H54 (cell line): Measurements from ENCODE around the gene DHRS11.
A peak's percentile ranks its signal among the peaks of the same experiment; 100 is the strongest.
"Not testable (repeated sequence)": the region's sequence is repeated elsewhere in the genome, so short reads cannot be mapped to it uniquely, and the experiment has no call there.

Experiments
- DNase-seq: peaks from one replicate; pipeline ENCODE4 v3.0.0; 2011; ENCODE audit warnings: low spot score, mixed read lengths; ENCODE audit not compliant: insufficient read length
- FAIRE-seq: peaks from 3 replicates; lab custom pipeline; 2011; peaks lifted over from hg19 to GRCh38; lab: Jason Lieb, UNC
- POLR2A ChIP-seq: IDR thresholded peaks from 2 replicates; pipeline ENCODE4 v1.6.1; 2011; ENCODE audit warnings: low read depth, mild to moderate bottlenecking, low read length

The DHRS11 gene

DNA sequence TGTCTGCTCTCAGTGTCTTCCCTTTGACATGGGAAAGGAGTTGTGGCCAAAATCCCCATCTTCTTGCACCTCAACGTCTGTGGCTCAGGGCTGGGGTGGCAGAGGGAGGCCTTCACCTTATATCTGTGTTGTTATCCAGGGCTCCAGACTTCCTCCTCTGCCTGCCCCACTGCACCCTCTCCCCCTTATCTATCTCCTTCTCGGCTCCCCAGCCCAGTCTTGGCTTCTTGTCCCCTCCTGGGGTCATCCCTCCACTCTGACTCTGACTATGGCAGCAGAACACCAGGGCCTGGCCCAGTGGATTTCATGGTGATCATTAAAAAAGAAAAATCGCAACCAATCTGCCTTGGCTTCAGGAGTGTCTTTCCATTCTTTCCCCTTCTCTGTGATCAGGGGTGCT, 8.8 kb downstream of the DHRS11 start:
- no peak for TF ChIP-seq POLR2A
- FAIRE-seq (no peak), DNase-seq (no peak)

DNA sequence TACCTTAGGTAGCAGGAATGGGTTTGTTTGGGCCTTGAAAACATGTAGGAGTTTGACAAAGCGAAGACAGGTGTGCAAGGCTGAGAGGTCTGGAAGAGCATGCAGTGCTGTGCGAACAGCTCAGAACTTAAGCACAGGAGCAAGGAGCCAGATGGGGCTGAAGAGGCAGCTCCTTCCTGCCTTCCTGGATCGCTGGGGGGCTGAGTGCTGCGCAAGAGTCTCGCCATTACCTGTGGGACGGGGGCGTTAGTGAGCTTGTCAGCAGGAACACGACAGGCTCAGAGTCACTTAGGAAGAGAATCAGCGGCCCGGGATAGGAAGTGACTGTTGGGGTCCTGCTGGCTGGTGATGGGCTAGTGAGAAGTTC, 9.2 kb downstream of the DHRS11 start:
- DNase-seq, result no peak
- FAIRE-seq, result no peak

DNA sequence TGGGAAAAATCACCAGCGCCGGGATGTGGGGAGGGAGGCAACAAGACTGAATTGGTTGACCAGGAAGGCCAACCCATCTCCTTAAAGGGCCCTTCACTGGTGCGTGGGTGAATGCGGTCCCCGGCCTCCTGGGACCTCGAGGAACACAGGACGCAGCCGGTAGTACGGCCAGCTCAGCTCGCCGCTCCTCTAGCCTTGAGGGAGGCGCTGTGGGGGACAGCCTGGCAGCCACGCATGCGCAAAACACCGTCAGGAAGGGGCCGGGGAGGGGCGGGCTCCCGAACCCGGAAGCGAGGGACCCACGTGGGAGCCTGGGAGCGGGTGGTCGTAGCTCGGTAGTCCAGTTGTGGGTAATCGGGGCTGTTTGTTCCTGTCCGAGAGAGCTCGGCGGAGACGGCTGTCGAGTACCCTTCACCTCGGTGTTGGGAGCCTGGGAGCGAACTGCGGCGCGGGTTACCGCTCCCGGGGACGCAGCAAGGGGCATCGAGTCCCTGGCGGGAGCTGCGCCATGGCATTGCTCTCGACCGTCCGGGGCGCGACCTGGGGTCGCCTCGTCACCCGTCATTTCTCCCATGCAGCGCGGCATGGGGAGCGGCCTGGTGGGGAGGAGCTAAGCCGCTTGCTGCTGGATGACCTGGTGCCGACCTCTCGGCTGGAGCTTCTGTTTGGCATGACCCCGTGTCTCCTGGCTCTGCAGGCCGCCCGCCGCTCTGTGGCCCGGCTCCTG, 9.8 kb downstream of the DHRS11 start, which contains the start of gene MRM1:
Gene MRM1 (plus strand): TSS at position 281 of the 727 bp plus-strand sequence. CDS start 228 bp downstream, at position 509.
- FAIRE-seq (no peak), DNase-seq (peak; percentile 87)
- peak; percentile 93 for TF ChIP-seq POLR2A

More for the DNA sequence above, 9.2 kb downstream of the DHRS11 start:
- TF ChIP-seq POLR2A, result no peak

DNA sequence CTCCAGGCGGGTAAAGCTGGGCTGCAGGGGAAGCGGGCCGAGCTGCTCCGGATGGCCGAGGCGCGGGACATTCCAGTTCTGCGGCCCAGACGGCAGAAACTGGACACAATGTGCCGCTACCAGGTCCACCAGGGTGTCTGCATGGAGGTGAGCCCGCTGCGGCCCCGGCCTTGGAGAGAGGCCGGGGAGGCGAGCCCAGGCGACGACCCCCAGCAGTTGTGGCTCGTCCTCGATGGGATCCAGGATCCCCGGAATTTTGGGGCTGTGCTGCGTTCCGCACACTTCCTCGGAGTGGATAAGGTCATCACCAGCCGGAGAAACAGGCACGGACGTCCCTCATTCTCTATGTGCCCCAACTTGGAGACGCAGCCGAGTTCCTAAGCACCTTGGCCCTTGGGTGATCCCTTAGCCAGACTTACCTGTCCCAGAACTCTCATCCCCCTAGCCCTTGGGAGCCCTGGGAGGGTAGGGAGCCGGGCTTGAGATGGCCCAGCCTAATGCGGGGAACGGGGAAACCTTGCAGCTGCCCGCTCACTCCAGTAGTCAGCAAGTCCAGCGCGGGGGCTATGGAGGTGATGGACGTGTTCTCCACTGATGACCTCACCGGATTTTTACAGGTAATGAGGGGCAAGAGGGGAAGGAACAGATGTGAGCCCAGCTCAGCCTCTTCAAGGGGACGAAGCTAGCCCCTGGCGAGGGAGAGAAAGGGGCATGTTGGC, 10.5 kb downstream of the DHRS11 start:
- TF ChIP-seq POLR2A, result no peak
- DNase-seq (no peak), FAIRE-seq (no peak)

DNA sequence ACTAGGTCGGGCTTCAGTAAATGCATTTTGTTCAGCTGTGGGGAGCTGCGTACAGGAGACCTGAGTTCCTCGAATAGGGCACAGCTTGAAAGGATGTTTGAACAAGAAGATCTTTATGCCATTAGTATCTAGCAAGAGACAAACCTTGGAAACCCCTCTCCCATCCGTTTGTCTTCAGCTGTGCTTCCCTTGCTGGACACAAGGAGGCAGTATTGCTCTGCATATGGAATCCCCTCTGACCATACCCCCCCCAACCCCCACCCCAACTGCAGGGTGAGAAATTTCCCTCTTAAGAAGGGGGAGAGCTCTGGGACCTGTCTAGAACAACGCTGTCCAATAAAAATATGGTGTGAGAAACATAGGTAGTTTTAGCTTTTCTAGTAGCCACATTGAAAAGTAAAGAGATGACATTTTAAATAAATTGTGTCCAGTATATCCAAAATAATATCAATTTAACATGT, 11.3 kb downstream of the DHRS11 start:
- no peak for FAIRE-seq
- DNase-seq, result peak; percentile 44
- TF ChIP-seq POLR2A, result no peak

DNA sequence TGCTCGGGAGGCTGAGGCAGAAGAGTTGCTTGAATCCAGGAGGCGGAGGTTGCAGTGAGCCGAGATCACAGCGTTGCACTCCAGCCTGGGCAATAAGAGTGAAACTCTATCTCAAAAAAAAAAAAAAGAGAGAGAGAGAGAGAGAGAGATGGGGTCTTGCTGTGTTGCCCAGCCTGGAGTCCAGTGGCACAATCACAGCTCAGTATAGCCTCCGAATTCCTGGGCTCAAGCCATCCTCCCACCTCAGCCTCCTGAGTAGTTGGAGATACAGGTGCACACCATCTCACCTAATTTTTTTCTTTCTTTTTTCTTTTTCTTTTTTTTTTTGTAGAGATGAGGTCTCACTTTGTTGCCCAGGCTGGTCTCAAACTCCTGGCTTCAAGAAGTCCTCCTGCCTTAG, 13.3 kb downstream of the DHRS11 start:
- not testable (repeated sequence) for FAIRE-seq, DNase-seq

DNA sequence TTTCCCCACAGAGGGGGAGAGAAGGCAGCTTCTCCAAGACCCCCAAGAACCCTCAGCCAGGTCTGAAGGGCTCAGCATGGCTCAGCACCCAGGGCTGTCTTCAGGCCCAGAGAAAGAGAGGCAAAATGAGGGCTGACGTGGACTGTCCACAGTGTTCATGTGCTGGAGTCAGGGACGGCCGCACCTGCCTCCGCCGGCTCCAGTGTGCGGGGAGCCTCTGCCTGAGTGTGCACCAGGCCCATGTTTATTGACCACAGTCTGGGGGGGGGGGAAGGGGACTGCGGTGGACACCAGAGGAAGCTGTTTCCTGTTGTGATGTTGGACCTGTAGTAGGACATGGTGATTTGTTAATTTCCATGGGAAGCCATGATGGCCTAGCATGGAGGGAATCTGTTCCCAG, 16.6 kb downstream of the DHRS11 start:
- DNase-seq, result no peak
- FAIRE-seq, result no peak
- TF ChIP-seq POLR2A, result no peak

DNA sequence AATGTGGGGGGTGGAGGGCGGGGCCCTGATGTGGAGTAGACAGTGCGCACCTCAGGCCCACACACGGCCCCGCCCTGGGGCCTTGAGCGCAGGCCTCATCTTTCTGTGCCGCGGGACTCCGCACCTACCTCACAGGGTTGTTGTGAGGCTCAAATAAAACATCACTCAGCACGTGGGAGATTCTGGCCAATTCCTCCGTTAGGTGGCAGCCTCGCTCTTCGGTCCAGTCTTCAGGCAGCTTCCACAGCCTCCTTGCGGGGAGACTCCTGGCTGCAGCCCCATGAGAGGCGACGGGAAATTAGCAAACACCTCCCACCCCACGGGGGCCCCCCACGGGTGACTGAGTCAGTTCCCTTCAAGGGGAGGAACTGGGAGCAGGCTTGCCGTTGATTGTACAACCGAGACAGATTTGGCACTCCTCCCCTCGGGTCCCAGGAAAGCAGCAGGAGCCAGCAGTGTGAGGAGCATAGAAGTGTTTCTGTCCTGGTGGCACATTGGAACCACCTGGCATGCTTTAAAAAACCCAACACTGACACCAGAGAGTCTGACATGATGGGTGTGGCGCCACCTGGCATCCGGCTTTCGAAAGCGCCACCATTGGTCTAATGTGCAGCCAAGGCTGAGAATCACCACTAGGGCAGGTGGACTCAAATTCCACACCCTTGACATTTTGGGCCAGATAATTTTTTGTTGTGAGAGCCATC, 17.3 kb downstream of the DHRS11 start:
- no peak for TF ChIP-seq POLR2A
- FAIRE-seq (no peak), DNase-seq (no peak)

DNA sequence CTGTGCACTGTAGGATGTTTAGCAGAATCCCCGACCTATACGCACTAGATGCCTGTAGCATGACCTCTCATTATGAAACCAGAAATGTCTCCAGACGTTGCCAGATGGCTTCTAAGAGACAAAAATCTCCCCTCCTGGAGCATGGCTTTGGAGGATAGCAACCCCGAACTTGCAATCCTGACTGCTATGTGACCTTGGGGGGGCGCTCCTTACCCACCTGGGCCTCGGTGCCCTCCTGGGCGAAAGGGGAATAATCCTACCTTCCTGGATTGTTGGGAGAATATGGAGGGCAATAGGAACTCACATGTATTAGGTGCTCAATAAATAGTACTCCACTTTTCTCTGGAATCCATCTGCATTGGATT, 17.8 kb downstream of the DHRS11 start:
- TF ChIP-seq POLR2A, result no peak
- no peak for FAIRE-seq
- no peak for DNase-seq

DNA sequence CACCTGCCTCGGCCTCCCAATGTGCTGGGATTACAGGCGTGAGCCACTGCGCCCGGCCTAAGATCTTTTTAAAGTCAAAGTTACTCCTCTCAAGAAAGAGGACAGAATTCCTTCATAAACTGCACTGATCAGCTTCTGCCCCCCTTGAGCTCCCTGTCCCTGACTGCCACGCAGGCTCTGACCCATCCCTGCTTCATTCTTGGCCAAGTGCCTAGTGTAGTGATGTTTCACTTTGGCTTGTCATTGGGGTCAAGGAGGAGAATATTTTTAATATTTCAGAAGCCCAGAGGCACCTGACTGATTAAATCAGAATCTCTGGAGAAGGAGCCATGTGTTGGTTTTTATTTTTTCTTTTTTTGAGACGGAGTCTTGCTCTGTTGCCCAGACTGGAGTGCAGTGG, 18.8 kb downstream of the DHRS11 start:
- FAIRE-seq (no peak), DNase-seq (no peak)
- TF ChIP-seq POLR2A, result no peak

DNA sequence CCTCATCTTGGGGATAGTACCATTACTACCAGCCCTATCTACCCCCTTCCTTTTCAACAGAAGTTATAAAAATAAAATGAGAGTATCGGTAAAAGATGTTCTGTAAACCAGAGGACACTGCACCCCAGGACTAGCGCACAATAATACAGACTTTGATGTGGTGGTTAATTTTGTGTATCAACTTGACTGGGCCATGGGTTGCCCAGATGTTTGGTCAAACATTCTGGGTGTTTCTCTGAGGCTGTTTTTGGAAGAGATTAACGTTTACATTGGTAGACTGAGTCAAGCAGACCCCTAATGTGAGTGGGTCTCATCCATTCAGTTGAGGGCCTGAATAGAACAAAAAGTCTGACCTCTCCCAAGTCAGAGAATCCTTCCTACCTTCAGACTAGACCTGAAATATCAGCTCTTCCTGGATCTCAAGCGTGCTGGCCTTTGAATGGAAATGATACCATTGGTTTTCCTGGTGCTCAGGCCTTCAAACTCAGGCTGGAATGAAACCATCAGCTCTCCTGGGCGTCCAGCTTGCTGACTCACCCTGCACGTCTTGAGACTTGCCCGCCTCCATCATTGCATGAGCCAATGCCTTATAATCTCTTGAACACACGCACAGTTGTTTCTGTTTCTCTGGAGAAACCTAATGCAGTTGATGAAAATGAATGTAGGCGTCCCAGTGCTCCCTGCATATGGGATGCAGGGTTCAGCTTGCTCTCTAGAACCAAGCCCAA, 19.8 kb downstream of the DHRS11 start:
- DNase-seq (peak; percentile 46), FAIRE-seq (no peak)
- no peak for TF ChIP-seq POLR2A

DNA sequence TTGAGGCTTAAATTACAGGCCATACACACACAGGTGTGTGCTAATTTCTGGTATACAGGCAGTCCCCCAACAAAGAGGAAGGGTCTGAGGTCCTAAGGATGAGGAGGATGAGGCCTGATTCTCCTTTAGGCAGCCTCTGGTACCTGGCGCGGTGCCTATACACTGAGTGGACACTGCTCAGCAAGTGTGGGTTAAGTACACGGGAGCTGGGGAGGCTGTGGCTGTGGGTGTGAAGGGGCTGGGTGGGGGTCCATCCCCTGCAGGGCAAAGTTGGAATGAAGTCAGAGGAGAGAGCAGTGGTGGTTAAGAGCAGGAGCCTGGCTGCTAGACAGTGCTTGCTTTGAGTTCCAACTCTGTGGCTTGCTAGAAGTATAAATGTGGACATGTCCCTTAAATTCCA, 20.6 kb downstream of the DHRS11 start:
- DNase-seq (no peak), FAIRE-seq (no peak)
- no peak for TF ChIP-seq POLR2A

DNA sequence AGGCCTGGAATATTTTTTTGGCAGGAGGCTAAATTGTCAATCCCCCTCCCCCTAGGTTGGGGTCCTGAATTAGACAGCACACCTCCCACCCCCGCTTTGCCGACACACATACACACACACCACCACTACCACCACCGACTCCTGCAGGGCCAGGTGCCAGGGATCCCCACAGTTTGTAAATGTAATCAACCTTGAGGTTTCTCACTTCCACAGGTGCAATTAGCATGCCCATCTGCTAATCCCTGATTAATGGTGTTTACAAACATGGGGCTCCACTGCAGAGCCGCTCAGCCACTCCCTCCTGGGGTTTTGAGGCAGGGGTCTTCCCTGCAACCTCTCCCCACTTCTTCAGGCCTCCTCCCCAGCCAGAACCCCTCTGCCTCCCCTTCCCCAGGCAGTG, 21.5 kb downstream of the DHRS11 start:
- TF ChIP-seq POLR2A, result no peak
- DNase-seq (no peak), FAIRE-seq (no peak)

DNA sequence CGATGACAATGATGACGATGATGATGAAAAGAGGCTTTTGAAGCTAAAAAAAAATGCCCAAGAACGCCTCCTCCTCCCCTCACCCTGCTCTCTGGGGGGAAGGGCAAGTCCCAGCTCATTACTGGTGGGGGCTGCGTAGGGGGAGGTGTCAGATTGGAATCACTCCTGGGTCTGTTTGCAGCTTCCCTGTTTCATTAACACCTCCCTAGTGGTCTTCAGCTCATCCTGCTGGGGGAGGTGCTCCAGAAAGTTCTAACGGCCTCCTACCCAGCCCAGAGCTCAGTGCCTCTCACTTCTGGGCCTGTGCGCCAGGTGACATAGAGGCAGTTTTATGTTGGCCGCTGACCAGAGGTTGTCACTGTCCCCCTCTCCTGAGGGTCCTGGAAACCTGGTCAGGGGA, 22.4 kb downstream of the DHRS11 start:
- FAIRE-seq (no peak), DNase-seq (no peak)
- no peak for TF ChIP-seq POLR2A
